ENCODE measurements around the gene MTURN.

DNA sequence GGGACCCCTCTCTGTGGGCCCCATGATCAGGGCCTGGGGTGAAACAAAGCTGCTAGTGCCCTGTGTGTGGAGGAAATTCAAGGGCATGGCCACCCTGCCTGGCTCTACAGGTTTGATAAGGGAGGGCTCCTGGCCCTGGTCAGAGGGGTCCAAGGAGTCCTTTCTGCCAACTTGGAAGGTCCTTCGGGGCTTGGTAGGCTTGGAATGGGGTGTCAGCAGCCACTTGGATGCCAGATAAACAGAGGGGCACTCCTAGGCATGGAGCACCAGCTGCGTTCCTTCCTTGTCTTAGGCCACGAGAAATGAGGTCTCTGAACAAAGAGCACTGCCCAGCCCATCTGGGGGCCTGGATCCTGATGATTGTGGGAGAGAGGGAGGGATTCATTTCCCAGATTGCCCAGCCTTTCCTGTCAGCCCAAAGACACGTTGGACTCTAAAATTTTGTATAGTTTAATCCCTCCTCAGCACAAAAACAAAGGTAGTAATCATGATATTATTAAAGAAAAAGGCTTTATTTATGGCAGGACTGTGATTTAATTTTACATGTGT, 5.1 kb downstream of the MTURN start:
- TF ChIP-seq CTCF (IDR thresholded peaks at IDR 0.05) (no peak), POLR2A (IDR thresholded peaks at IDR 0.05) (no peak)

All from thyroid gland (tissue), 4 donors.